GM19099 (cell line): Measurements from ENCODE around the gene SNX19.

Source experiments
- POLR2A ChIP-seq: IDR thresholded peaks from 3 replicates; pipeline ENCODE4 v1.6.1; 2011; ENCODE audit warnings: low read depth; ENCODE audit not compliant: insufficient read length; ENCODE audit errors: extremely low read depth

Gene SNX19

DNA sequence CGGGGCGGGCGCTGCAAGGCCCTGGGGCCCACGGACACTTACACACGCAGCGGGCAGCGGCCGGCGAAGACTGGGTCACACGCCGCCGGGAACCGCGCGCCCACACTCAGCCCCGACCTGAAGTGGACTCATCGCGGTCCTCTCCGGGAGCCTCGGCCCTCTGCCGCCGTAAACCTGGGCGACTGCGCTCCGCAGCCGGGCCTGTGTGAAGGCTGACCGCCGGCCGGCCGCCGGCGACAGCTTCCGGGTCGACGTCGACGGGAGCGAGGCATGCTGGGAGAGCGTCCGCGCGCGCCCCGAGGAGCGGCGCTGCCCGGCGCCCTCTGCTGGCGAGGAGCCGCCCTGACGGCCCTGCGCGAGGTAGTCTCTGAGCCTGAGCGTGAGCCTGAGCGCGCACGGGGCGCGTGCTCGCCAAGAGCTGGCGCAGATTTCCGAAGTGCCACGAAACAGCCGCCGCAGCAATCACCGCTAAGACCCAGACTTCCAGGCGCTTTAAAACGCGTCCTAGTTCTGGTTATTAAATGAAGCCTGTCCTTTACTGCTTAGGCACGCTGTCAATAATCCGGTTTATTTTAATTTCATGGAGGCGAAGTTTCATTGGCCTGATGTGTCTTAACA, at the start of gene SNX19:
SNX19 (minus strand) TSS at position 242 of the 618 bp plus-strand sequence. CDS start 540 bp downstream, outside the sequence.
- TF ChIP-seq POLR2A, result peak; percentile 93

DNA sequence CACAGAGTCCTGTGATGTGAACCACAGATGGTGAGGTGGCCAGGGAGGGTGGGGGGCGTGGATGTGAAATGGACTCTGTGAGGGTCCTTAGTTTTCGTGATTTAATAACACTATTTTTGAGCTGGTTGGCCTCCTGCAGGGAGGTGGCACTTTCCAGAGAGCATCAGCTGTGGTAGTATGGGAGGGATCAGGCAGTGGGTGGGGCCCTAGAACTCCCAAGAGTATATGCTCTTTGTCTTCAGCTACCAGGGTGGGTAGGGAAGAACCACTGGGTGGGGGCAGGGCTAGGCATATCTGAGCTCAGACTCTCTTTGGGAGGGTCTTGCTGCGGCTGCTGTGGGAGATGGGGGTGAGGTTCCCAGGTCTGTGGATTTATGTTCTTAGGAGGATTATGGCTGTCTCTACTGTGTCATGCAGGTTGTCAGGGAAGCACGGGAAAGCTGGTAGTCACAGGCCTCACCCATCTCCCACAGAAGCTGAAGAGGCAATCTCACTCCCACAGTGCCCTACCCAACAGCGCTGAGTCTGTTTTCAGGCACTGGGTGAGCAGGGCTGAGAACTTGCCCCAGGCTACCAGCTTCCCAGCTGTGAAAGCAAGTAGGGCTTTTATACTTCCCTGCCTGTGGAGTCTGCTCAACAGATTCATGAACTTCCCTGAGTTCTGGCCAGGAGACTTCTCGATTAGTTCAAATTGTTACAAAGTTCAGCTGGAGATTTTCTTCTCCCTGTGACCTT, 47.9 kb upstream of the SNX19 start:
- no peak for TF ChIP-seq POLR2A

- TF ChIP-seq POLR2A, result no peak
Measured at GRCh38 chr11:130947889-130948288, 31.6 kb upstream of the SNX19 start.

DNA sequence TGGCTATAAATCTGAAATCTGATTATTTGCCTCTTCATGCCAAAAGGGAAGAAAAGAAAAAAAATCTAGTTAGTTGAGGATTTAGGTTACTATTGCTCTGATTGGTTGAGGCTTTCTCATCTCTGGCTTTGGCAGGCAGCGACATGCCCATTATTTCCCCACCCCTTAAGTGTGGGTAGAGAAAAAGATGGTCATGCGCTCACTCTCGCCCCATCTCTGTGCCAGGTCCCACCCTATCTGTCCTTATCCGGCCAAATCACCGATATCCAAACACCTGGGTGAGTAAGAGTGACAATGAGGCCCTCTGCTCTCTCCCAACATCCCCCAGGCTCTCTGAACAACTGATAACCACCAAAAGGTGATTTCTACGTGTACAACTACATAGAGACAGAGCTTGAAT, 31.2 kb upstream of the SNX19 start:
- no peak for TF ChIP-seq POLR2A

DNA sequence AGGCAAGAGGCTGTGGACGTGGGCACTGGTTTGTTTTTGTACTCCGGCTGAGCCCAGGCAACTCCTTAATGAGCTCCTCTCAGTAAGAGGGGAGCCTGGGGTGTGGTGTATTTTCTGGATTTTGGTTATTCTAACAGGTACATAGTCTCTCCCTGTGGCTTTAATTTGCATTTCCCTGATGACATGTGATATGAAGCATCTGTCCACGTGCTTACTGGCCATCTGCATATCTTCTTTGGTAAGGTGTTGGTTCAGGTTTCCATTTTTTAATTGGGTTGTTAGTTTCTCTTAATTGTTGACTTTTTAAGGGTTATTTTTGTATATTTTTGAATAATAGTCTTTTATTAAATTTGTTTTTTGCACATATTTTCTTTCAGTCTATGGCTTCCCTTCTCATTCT, 30.8 kb upstream of the SNX19 start:
- no peak for TF ChIP-seq POLR2A

GRCh38 chr11:130945896-130946295, 29.6 kb upstream of the SNX19 start:
- TF ChIP-seq POLR2A, result no peak

DNA sequence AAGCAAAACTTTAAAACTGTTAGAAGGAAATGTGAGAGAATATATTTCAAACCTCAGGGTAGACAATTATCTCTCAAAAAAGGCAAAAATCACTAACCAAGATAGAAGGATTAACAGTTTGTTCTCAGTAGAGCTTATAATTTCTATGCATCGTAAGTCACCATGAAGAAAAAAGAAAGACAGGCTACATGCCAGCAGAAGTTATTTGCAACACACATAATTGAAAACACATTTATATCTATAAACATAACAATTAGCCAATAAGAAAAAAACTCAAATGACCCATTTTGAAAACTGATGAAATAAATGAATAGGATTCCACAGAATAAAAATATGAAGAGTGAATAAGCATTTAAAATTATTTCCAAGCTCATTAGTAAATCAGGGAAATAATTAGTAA, 24.4 kb upstream of the SNX19 start:
- no peak for TF ChIP-seq POLR2A

DNA sequence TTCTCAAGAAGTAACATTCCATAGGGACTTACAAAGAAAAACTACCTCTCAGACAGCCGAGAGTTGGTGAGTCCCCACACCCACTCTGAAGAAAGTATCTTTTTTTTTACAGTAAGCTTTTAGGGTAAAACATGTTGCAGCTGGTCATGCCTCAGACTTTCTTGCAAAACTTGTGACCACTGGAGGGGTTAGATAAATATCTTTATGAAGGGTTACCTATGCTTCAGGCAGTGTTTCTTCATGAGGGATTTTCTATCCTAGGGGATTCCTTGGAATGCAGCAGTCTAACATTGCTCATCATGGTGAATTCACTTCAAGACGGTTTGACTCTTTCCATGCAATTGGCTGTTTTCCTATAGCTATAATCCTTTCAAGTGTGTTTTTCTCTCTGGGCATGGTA, 20.8 kb upstream of the SNX19 start:
- TF ChIP-seq POLR2A, result no peak

GRCh38 chr11:130932086-130932712, 15.9 kb upstream of the SNX19 start:
- no peak for TF ChIP-seq POLR2A

DNA sequence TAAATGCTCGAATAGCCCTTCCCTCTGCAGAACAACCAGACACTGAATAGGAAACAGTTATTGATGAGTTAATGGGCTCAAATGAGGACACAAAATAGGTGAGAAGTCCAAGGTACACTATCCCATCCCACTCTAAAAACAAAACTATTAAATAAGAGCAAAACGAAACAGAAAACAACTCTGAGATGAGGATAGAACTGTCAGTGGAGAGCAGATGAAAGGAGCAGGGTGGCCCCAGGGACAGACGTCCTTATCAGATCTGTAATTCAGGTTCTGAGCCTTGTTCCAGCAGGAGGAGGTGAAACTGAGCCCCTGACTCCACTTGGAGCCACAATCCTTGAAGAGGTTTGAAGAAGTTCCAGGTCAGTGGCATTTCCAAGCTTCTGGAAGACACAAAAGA, 8.5 kb upstream of the SNX19 start:
- TF ChIP-seq POLR2A, result no peak

GRCh38 chr11:130918081-130918480, 1.8 kb upstream of the SNX19 start:
- TF ChIP-seq POLR2A, result no peak

DNA sequence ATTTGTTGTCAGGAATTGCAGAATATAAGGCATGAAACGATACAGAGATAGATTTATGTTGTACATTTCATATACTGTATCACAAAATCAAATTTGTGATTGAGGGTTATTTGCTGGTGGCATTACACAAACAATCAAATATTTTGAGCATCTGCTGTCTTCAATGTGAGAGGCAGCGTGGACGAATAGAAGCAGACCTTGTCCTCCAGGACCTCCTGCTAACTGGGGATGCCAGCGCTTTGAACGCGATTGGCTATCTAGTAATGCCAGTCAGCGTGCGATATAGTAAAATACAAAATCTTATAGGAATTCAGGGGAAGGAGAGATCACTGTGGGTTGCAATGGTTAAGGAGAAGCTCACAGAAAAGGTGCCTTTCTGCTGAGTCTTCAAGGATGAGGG, 631 bp upstream of the SNX19 start:
- no peak for TF ChIP-seq POLR2A

DNA sequence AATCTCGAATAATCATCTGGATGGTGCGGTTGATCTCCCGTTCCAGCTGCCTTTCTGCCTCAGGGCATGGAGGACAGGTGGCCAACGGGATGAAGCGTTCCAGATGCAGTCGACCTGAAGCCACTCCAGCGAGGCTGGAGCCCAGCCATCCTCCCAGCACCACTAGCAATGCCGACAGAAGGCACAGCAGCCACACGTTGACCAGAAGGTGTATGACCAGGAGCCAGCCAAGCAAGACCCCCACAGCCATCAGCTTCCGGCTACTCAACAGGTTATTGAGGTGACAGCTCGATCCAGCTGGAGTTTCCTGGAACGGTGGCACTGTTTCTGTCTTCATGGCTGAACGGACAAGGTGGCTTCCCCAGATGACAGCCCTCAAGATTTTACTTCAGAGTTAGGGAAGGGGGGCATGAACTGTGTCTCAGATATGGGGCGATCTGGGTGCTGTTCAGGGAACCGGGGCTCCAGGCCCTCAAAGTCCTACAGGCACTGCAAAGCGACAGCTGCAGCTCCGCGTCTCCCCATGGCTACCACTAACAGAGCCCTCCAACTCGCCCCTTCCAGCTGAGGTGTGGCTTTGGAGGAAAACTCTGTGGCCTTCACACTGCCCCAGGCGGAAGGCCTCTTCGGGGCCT, 559 bp downstream of the SNX19 start:
- no peak for TF ChIP-seq POLR2A

DNA sequence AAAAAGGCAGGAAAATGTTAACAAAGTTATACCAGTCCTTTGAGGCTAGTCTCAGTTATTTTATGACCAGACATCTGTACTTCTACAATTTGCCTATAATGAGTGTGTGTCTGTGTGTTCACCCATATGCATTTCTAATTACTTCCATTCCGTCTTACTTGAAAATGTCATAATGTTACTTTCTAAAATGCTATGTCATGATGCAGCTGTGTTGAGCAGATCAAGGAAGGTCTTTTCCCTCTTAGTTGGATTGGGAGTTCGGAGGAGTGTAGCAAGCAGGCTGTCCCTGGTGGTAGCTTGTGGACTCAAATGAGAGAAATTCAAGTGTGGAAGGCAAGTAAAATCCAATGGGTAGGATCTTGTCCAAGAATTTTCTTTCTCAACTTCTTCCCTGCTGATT, 3.0 kb downstream of the SNX19 start:
- no peak for TF ChIP-seq POLR2A

- TF ChIP-seq POLR2A, result no peak
Measured at GRCh38 chr11:130912552-130912951, 3.7 kb downstream of the SNX19 start.

DNA sequence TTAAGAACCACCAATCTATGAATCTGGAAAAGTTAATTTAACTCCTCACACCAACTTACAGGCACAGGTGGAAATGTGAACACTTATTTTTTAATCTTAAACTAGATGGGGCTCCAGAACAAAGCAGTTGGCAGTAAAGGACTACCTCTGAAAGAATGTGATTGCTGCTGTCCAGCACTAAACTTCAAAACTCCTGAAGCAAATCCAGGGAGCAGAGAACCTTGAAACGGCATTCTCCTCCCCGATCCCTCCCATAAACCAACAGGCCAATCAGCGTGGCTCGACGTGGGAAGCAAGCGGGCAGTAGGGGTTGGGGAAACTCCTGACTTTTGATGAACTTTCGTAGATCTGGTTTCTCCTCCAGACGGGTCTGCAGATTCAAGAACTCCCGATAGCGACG, 5.0 kb downstream of the SNX19 start:
- TF ChIP-seq POLR2A, result no peak

DNA sequence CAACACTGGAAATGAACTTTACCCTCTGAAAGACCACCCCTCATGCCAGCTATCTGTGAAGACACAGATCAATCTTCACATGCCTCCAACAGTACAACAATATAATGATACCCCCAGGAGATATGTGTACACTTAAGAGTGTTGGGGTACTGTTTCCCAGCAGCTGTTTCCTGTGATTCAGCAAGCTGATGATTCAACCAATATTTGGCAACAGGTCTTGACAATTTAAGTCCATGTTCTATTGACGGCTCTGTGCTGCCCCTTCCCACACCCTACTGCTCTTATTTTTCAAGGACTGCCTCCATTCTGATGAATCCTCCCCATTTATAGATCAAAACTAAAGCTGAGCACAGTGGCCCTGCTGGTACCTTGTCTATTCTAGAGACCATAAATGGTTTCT, 6.6 kb downstream of the SNX19 start:
- no peak for TF ChIP-seq POLR2A
